GM12872 (cell line): Measurements from ENCODE around the gene UNC5CL.

Source experiments
- CTCF ChIP-seq: IDR thresholded peaks from 3 replicates; pipeline ENCODE4 v1.5.1; 2011; ENCODE audit warnings: low read depth, mild to moderate bottlenecking, low read length, moderate library complexity; ENCODE audit not compliant: insufficient read depth

The UNC5CL gene

DNA sequence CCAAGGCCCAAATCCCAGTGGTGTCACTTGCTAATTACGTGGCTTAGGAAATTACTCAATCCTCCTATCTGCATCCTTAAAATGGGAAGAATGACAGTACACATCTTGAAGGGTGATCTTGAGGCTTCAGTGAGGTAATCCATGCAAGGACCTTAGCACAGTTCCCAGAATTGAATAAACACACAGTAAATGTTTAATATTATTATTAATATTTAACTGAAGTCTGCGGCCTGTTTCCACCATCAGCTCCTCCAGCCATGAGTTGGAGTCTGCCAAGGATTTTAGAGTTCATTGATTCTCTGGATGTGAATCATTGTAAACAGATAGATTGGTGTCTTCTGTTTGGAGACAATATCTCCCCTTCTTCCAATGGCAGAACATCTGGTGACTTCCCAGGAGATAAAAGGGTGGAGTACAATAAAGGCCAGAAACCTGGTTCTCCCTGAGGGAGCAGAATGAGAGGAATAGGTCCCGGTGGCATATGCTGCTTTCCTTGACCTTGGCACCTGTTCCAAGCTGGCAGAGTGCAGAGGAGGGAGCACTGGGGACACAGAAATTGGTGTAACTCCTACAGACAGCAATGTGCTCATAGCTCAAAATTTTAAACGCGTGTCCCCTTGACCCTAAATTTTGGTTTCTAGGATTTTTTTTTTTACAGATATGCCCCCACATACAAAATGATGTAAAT, 25.4 kb downstream of the UNC5CL start:
- TF ChIP-seq CTCF = no peak

GRCh38 chr6:41011673-41012072, 27.3 kb downstream of the UNC5CL start:
- TF ChIP-seq CTCF = no peak

GRCh38 chr6:41009669-41010068, 29.4 kb downstream of the UNC5CL start:
- TF ChIP-seq CTCF = no peak

DNA sequence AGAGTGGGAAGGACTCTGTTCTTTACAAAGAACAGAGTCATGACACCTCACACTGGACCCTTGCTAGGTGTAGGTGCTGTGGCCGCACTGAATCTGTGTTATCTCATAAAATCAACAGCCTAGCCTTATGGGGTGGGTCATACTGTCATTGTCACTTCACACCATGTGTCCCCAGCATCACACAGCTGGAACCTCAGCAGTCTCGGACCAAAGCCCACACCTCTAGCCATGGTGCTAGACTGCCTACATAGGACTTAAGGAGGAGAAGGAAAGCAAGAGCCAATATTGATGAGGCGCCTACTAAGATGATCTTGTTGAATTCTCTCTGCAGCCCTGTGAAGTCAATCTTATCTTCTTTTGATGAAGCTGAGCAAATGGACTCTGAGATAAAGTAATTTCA, 31.0 kb downstream of the UNC5CL start:
- no peak for TF ChIP-seq CTCF

DNA sequence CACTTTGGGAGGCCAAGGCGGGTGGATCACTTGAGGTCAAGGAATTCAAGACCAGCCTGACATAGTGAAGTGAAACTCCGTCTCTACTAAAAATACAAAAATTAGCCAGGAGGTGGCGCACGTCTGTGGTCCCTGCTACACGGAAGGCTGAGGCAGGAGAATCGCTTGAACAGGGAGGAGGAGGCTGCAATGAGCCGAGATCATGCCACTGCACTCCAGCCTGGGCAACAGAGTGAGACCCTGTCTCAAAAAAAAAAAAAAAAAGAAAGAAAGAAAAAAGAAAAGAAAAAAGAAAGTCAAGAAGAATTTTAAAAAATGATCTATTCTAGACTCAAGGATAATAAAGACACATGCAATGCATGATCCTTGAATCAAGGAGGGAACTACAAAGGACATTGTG, 32.8 kb downstream of the UNC5CL start:
- TF ChIP-seq CTCF = peak; percentile 63

- TF ChIP-seq CTCF = no peak
These were observed 36.9 kb downstream of the UNC5CL start for GRCh38 chr6:41002168-41002567.

DNA sequence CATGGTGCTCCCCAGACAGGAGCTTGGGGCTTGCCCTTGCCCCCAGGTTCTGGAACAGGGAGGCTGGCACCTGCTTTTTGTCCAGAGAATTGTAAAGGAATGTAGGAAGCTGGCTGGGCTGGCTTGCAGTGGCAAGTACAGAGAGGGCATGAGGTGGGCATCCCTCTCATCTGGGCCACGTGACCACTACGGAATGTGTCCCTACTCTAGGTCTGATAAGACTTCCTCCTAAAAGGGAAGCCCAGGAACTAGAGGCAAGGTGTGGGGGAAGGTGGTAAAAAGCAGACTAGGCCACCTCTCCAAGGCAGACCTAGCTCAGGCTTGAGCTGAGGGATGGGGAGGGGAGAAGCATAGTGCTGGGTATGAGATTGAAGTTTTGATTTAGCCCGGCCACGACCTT, 38.8 kb downstream of the UNC5CL start:
- no peak for TF ChIP-seq CTCF

DNA sequence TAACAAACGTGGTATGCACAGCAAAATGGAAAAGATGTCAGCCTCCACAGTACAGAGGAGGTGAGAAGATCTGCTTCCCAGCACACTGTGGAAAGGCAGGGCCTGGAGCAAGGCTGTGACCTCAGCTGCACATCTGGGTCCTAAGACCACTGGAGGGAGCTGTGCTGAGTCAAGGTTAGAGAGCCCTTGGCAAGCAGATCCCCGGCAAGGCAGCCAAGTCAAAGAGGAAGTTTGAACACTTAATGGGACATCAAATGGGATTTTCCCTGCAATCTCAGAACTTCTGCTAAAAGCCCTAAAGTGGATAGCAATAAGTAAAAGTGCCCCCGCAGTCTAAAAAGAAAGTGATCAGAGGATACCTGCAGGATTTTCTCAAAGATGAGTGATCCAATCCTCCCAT, 39.5 kb downstream of the UNC5CL start:
- TF ChIP-seq CTCF = peak; percentile 64
